Measurements from ENCODE around the gene CLEC4C. TPM values are rescaled to one million over a fixed set of nuclear protein-coding genes. Genes with fewer than 3 reads are reported as not detected.

Gene CLEC4C
- total RNA-seq, 2 donors from 2014 or later: 1.3 TPM; not detected in 1

- no peak overlapping the region for H3K4me3 ChIP-seq
- H3K36me3 ChIP-seq: no peaks in the 10 kb centered on the region
- intact Hi-C loops (cut with DNase I): no loop called here
- no peak for DNase-seq (ENCODE audit: low spot score)
- H3K9me3 ChIP-seq: no peaks in the 10 kb centered on the region
- H3K27me3 ChIP-seq (replicated peaks; ENCODE audit: insufficient read depth): no peaks in the 10 kb centered on the region
- no peak overlapping the region for H3K27ac ChIP-seq
- no peaks in the 10 kb centered on the region for H3K4me1 ChIP-seq (replicated peaks)
- WGBS: 47% methylated on average over 8 of the region's 8 CpGs
- TF ChIP-seq POLR2A (IDR thresholded peaks at IDR 0.05): no peak
- TF ChIP-seq POLR2AphosphoS5 (IDR thresholded peaks at IDR 0.05): no peak
- no peak for TF ChIP-seq CTCF (IDR thresholded peaks at IDR 0.05)
These were observed 37.1 kb downstream of the CLEC4C start for GRCh38 chr12:7709969-7710675.

GRCh38 chr12:7705846-7706245 lies 41.3 kb downstream of the CLEC4C start:
- H3K36me3 ChIP-seq: no peaks in the 10 kb centered on the region
- H3K27me3 ChIP-seq (replicated peaks; ENCODE audit: insufficient read depth): no peaks in the 10 kb centered on the region
- H3K4me3 ChIP-seq: no peak overlapping the region
- H3K27ac ChIP-seq: no peak overlapping the region
- H3K4me1 ChIP-seq (replicated peaks): no peaks in the 10 kb centered on the region
- 86% methylated on average over 29 of the region's 29 CpGs for WGBS
- intact Hi-C loops (cut with DNase I): no loop called here
- no peak for TF ChIP-seq POLR2AphosphoS5 (IDR thresholded peaks at IDR 0.05)
- H3K9me3 ChIP-seq: no peaks in the 10 kb centered on the region
- no peak for DNase-seq (ENCODE audit: low spot score)

GRCh38 chr12:7695566-7696197 lies 51.5 kb downstream of the CLEC4C start, which contains the start of gene GDF3:
GDF3 (minus strand) TSS chr12:7695775; CDS start chr12:7695728, 47 bp downstream.
- Histone ChIP-seq H3K36me3 (no peaks in the 10 kb centered on the region), H3K27ac (no peak within 1 kb of the TSS), H3K4me3 (no peak within 1 kb of the TSS), H3K27me3 (replicated peaks; ENCODE audit: insufficient read depth) (no peaks in the 10 kb centered on the region), H3K4me1 (replicated peaks) (no peaks in the 10 kb centered on the region), H3K9me3 (no peaks in the 10 kb centered on the region)
- 46% methylated on average over 7 of the region's 7 CpGs for WGBS
- TF ChIP-seq POLR2AphosphoS5 (IDR thresholded peaks at IDR 0.05) (no peak), POLR2A (IDR thresholded peaks at IDR 0.05) (no peak), CTCF (IDR thresholded peaks at IDR 0.05) (no peak)
- no peak for DNase-seq (ENCODE audit: low spot score)
- intact Hi-C loops (cut with DNase I): no loop called here

DNA sequence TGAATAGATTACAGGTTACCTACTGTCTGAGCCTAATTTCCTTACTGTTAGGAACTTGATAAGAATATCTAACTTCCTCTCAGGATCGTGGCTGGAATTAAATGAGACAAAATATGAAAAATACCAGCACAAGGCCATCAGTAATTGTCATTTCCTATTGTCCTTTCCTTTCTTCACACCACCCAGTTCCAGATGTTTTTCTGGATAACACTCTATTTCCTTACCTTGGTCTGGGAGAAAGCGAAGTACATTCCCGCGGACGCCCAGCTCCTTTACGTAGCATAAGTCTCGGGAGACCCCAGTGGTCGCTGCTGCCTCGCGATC lies 52.0 kb downstream of the CLEC4C start:
- Histone ChIP-seq H3K27me3 (replicated peaks; ENCODE audit: insufficient read depth) (no peaks in the 10 kb centered on the region), H3K27ac (no peak overlapping the region)
- intact Hi-C loops (cut with DNase I): no loop called here

More for the DNA sequence above, 52.0 kb downstream of the CLEC4C start:
- TF ChIP-seq POLR2A (IDR thresholded peaks at IDR 0.05): no peak
- TF ChIP-seq CTCF (IDR thresholded peaks at IDR 0.05): no peak
- TF ChIP-seq POLR2AphosphoS5 (IDR thresholded peaks at IDR 0.05): no peak
- Histone ChIP-seq H3K4me1 (replicated peaks) (no peaks in the 10 kb centered on the region), H3K36me3 (no peaks in the 10 kb centered on the region), H3K4me3 (no peak overlapping the region), H3K9me3 (no peaks in the 10 kb centered on the region)
- DNase-seq (ENCODE audit: low spot score): no peak
- 51% methylated on average over 10 of the region's 10 CpGs for WGBS

Measured in prostate gland (tissue), 2 donors.